Measurements from ENCODE around the gene YARS1. TPM values are rescaled to one million over a fixed set of nuclear protein-coding genes. Genes with fewer than 3 reads are reported as not detected.

Gene YARS1
- total RNA-seq, 1 donor from 2014 or later = 125 TPM

GRCh38 chr1:32746130-32746529 lies 71.0 kb downstream of the YARS1 start:
- DNase-seq (ENCODE audit: low spot score) = no peak

GRCh38 chr1:32744071-32744425 lies 73.1 kb downstream of the YARS1 start:
- no peak for DNase-seq (ENCODE audit: low spot score)

GRCh38 chr1:32743380-32744070 lies 73.6 kb downstream of the YARS1 start:
- DNase-seq (ENCODE audit: low spot score) = no peak

GRCh38 chr1:32742956-32743355 lies 74.2 kb downstream of the YARS1 start:
- DNase-seq (ENCODE audit: low spot score) = no peak

- DNase-seq (ENCODE audit: low spot score) = no peak
Observed at GRCh38 chr1:32742199-32742947, 74.8 kb downstream of the YARS1 start.

GRCh38 chr1:32741413-32742198 lies 75.6 kb downstream of the YARS1 start:
- DNase-seq (ENCODE audit: low spot score) = no peak

GRCh38 chr1:32741059-32741412 lies 76.1 kb downstream of the YARS1 start:
- DNase-seq (ENCODE audit: low spot score) = no peak

- DNase-seq (ENCODE audit: low spot score) = no peak
Observed at GRCh38 chr1:32736812-32737791, 80.1 kb downstream of the YARS1 start.

GRCh38 chr1:32733582-32734321 lies 83.4 kb downstream of the YARS1 start:
- DNase-seq (ENCODE audit: low spot score) = no peak

- DNase-seq (ENCODE audit: low spot score) = no peak
Observed at GRCh38 chr1:32729254-32730046, 87.7 kb downstream of the YARS1 start.

- no peak for DNase-seq (ENCODE audit: low spot score)
Observed at GRCh38 chr1:32728413-32729077, 88.6 kb downstream of the YARS1 start.

- DNase-seq (ENCODE audit: low spot score) = no peak
Observed at GRCh38 chr1:32727876-32728275, 89.3 kb downstream of the YARS1 start.

- DNase-seq (ENCODE audit: low spot score) = no peak
Observed at GRCh38 chr1:32725615-32725982, 91.6 kb downstream of the YARS1 start.

Other genes starting within 250 kb of the YARS1 start
- gene ZBTB8OS, start 166.8 kb downstream of the YARS1 start, total RNA-seq = 32.8 TPM
- 95.2 TPM for gene RBBP4, start 166.2 kb downstream of the YARS1 start, total RNA-seq
- gene SYNC, start 114.6 kb downstream of the YARS1 start, total RNA-seq = 27.1 TPM
- gene S100PBP, start 295 bp upstream of the YARS1 start, total RNA-seq = 25.0 TPM
- gene FNDC5, start 53.6 kb upstream of the YARS1 start, total RNA-seq = 0.96 TPM
- not detected for gene HPCA, start 69.1 kb upstream of the YARS1 start, total RNA-seq
- gene TMEM54, start 84.0 kb upstream of the YARS1 start, total RNA-seq = 26.8 TPM
- 23.5 TPM for gene RNF19B, start 147.5 kb upstream of the YARS1 start, total RNA-seq
- gene AK2, start 219.5 kb upstream of the YARS1 start, total RNA-seq = 159 TPM